Brain microvascular endothelial cell (primary cell): ENCODE measurements around the gene MYL5.

Experiments
- DNase-seq: peaks from one replicate; pipeline ENCODE4 v3.0.0-alpha.2; 2020
- H3K27ac ChIP-seq: fragments of 250-450 bp; sonication (Bioruptor Pico); 2 replicates; pipeline ENCODE4 v1.5.1; 2020; ENCODE audit warnings: mild to moderate bottlenecking, moderate library complexity
- H3K27me3 ChIP-seq: fragments of 250-450 bp; sonication (Bioruptor Pico); replicated peaks from 2 replicates; pipeline ENCODE4 v1.5.1; 2020; ENCODE audit warnings: mild to moderate bottlenecking
- H3K36me3 ChIP-seq: fragments of 250-450 bp; sonication (Bioruptor Pico); replicated peaks from 2 replicates; pipeline ENCODE4 v1.5.1; 2020; ENCODE audit warnings: mild to moderate bottlenecking
- H3K4me3 ChIP-seq: 2 replicates; pipeline ENCODE4 v1.5.1; 2011; ENCODE audit warnings: low read depth, mild to moderate bottlenecking, control low read depth, low read length, moderate library complexity
- in situ Hi-C: cut with HindIII; loops from 2 replicates; pipeline ENCODE4 v1.10.0; 2017; ENCODE audit warnings: low sequenced_read_pairs, low pct_ligation_motif_present
- TF ChIP-seq, protein P1 (sequence below): IDR thresholded peaks from 2 replicates; pipeline ENCODE4 v1.5.1; 2011; ENCODE audit warnings: low read depth, mild to moderate bottlenecking, moderate library complexity, low read length, control low read depth, inconsistent platforms; ENCODE audit errors: missing control alignments

The MYL5 gene

DNA sequence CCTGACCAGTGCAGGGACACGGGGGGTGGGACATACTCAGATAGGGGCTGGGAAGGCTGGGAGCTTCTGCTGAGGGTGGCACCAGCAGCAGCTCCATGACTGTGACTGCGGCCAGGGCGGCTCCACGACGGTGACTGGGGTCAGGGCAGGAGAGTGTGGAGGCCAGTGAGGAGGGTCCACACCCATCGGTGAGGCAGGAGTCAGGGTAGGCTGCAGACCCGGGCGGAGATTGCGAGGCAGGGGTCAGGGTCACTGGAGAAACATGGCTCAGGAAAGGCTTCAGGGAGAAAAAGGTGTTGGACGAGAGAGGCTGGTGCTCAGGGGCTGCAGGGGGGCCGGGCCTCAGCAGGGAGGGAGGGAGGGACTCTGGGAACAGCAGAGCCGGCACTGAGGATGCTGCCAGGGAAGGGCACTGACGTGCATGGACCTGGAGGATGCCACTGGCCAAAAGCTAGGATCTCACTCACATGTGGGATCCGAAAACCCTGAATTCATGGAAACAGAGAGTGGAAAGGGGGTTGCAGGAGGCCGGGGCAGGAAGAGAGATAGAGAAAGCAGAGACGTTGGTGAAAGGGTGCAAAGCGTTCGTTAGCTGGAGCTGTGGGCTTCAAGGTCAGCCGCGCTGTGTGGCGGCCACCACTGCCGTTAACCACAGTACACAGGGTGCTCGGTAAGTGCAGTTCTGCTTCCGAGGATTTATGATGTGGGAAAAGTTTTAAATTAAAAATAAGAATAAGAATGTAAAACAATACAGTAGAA, 22.3 kb upstream of the MYL5 start:
- H3K27me3 ChIP-seq, result no peaks in the 10 kb centered on the region
- in situ Hi-C loops, result no loop called here

DNA sequence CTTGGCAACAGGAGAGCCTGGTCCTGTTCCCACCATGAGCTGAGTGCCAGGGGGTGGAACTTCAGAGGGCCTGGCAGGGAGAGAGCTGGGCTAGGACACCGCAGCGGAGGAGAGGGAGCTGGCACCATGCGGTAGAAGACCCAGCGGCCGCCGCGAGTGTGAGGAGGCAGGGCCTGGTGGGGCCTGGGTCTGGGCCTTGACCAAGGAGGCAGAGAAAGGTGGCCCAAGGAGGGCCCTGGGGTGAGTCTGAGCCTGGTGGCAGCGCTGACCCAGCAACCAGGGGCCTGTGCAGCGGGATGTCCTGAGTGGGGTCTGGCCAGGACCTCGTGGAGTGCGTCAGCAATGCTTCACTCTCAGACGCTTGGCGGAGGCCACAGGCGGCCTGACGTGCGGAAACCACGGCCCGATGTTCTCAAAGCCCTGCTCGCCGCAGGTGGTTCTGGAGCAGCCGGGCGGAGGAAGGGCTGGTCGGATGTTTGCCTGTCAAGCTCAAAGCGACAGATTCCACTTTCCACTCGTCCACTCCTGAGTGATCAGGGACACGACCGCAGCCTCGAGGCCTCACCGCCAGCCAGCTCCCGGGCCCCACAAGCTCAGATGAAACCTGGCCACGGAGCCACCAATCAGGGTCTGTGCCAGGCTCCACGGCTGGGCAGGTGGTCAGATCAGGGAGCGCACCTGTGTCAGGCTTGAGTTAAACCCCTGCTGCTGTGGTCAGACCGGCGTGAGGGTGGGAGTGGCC, 21.1 kb upstream of the MYL5 start:
- TF ChIP-seq, protein P1, sequence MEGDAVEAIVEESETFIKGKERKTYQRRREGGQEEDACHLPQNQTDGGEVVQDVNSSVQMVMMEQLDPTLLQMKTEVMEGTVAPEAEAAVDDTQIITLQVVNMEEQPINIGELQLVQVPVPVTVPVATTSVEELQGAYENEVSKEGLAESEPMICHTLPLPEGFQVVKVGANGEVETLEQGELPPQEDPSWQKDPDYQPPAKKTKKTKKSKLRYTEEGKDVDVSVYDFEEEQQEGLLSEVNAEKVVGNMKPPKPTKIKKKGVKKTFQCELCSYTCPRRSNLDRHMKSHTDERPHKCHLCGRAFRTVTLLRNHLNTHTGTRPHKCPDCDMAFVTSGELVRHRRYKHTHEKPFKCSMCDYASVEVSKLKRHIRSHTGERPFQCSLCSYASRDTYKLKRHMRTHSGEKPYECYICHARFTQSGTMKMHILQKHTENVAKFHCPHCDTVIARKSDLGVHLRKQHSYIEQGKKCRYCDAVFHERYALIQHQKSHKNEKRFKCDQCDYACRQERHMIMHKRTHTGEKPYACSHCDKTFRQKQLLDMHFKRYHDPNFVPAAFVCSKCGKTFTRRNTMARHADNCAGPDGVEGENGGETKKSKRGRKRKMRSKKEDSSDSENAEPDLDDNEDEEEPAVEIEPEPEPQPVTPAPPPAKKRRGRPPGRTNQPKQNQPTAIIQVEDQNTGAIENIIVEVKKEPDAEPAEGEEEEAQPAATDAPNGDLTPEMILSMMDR, result no peak
- H3K4me3 ChIP-seq, result no peak overlapping the region
- no peak overlapping the region for H3K27ac ChIP-seq
- H3K36me3 ChIP-seq, result no peaks in the 10 kb centered on the region
- in situ Hi-C loops, result no loop called here
- DNase-seq, result no peak
- H3K27me3 ChIP-seq, result no peaks in the 10 kb centered on the region

More for the DNA sequence above, 22.3 kb upstream of the MYL5 start:
- Histone ChIP-seq H3K27ac (no peak overlapping the region), H3K4me3 (no peak overlapping the region), H3K36me3 (no peaks in the 10 kb centered on the region)
- TF ChIP-seq, protein P1, result no peak
- DNase-seq, result no peak

DNA sequence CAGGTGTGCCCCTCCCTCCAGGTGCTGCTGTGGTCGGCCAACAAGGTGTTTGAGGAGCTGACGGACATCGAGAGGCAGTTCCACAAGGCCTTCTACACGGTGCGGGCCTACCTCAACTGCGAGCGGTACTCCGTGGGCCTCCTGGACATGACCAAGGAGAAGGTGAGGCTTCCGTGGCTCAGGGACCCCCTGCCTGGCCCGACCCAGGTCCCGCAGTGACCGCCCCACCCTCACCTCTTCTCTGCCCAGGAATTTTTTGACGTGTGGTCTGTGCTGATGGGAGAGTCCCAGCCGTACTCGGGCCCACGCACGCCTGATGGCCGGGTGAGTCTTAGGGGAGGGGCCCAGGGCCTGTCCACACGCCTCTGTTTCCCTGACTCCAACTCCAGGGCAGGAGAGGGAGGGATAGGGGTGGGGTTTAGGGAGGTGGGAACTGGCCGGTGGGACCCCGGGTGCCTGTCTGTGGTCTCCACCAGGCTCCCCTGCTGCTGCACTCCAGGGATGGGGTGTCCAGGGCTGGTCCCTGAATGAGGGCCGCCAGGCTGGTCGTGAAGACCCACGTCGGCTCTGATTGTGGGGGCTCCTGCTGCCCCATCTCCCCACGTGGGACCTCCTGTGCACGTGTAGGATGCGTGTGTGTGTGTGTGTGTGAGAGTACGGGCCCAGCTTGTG, 20.4 kb upstream of the MYL5 start:
- no peaks in the 10 kb centered on the region for H3K27me3 ChIP-seq
- no peaks in the 10 kb centered on the region for H3K36me3 ChIP-seq
- in situ Hi-C loops, result no loop called here
- TF ChIP-seq, protein P1, result no peak
- no peak overlapping the region for H3K27ac ChIP-seq
- DNase-seq, result no peak
- no peak overlapping the region for H3K4me3 ChIP-seq

DNA sequence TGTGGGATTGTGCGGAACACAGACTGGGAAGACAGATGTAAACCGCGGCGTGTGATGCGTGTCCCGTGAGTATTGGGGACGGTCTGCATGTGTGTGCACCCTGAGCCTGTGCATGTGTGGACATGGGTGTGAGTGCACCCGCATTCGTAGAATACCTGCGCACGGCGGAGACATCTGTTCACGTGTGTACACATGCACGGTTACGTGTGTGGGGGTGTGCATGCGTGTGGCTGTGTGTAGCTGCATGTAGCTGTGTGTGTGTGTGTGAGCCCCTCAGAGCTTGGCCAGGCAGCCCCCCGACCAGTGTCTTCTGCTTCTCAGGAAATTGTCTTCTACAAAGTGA, 19.9 kb upstream of the MYL5 start:
- no peak for DNase-seq
- no peaks in the 10 kb centered on the region for H3K36me3 ChIP-seq
- in situ Hi-C loops, result no loop called here
- TF ChIP-seq, protein P1, result no peak
- no peak overlapping the region for H3K4me3 ChIP-seq
- no peaks in the 10 kb centered on the region for H3K27me3 ChIP-seq
- no peak overlapping the region for H3K27ac ChIP-seq

DNA sequence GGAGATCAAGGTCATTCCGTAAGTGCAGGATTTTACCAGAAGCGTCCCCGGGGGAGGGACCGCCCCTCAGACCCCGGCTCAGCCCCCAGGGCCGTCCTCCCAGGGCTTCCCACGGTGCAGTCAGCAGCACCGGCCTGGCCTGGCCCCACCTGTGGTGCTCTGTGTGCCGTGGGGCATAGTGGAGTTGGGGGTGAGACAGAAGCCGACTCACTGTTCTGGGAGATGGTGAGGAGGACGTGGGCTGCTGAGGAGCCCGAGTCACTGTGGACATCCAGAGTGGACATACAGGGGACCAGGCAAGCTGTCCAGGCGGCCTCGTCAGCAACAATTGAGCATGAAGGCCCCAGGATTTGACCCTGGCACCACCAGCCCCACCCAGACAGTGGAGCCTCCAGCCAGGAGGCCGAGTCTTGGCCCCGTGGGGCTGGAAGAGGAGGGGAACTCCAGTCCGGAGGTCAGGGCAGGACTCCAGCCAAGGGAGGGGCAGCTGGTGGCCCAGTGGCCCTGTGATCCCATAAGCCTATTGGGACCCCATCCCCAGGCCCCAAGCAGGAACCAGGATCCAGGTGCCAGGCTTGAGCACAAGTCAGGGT, 19.4 kb upstream of the MYL5 start:
- no peak overlapping the region for H3K4me3 ChIP-seq
- TF ChIP-seq, protein P1, result no peak
- no peak for DNase-seq
- in situ Hi-C loops, result no loop called here
- H3K27ac ChIP-seq, result no peak overlapping the region
- H3K36me3 ChIP-seq, result no peaks in the 10 kb centered on the region
- no peaks in the 10 kb centered on the region for H3K27me3 ChIP-seq
